ENCODE data around the gene DPEP1. TPM values are rescaled to one million over a fixed set of nuclear protein-coding genes. Genes with fewer than 3 reads are reported as not detected.

The DPEP1 gene
- total and polyA plus RNA-seq, 7 donors = 0.92 to 1.2 TPM; not detected in 5

DNA sequence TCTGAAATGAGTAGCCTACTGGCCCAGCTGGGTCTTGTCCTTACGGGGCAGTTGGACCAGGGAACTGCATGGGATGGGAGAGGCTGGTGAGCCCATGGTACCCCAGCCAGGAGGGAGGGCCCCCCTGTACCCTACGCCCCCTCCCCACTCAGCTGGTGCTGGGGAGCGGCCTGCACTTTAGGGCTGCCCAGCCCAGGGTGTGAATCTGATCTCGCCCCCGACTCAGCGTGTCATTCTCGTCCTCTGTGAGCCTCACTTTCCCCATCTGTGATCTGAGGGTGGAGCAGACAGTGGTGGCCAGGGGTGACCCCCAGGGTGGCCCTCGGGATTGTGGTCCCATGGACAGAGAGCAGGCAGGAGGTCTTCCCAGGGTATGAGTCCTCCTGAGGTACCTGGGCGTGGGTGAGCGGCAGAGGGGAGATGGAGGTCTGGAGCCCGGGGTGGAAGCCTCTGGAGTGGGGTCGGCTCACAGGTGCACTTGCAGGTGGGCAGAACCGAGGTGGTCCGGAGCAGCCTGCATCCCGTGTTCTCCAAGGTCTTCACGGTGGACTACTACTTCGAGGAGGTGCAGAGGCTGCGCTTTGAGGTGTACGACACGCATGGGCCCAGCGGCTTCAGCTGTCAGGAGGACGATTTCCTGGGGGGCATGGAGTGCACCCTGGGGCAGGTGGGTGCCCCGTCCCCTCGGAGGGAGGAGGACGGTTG lies 36.2 kb upstream of the DPEP1 start:
- intact Hi-C loops (cut with DNase I) = no loop called here
- Histone ChIP-seq H3K36me3 (no peaks in the 10 kb centered on the region), H3K27me3 (peaks cover 30 to 54% (median 45%) of the 10 kb centered on the region in 3 donors), H3K4me1 (peaks cover 5 to 26% (median 20%) of the 10 kb centered on the region in 4 donors), H3K27ac (no peak overlapping the region), H3K4me3 (no peak overlapping the region), H3K9me3 (no peaks in the 10 kb centered on the region)
- no peak for TF ChIP-seq EP300 (IDR thresholded peaks at IDR 0.05)
- TF ChIP-seq POLR2A (IDR thresholded peaks at IDR 0.05) = no peak
- DNase-seq = no peak
- WGBS, 2 donors = 88 to 93% methylated on average over 25 of the region's 25 CpGs

DNA sequence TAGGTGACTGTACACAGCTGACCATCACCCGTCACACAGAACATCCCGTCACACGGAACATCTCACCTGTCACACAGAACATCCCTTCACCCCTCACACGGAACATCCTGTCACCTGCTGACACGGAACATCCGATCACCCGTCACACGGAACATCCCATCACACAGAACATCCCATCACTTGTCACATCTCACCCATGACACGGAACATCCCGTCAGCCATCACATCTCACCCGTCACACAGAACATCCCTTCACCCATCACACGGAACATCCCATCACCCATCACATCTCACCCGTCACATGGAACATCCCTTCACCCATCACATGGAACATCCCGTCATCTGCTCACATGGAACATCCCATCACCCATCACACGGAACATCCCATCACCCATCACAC lies 34.1 kb upstream of the DPEP1 start:
- Histone ChIP-seq H3K27ac (no peak overlapping the region), H3K9me3 (no peaks in the 10 kb centered on the region), H3K4me1 (peaks cover 5 to 23% (median 19%) of the 10 kb centered on the region in 4 donors), H3K27me3 (peaks cover 24 to 33% (median 32%) of the 10 kb centered on the region in 3 donors), H3K4me3 (no peak overlapping the region), H3K36me3 (no peaks in the 10 kb centered on the region)
- TF ChIP-seq EP300 (IDR thresholded peaks at IDR 0.05) (no peak), POLR2A (IDR thresholded peaks at IDR 0.05) (no peak), POLR2AphosphoS5 (IDR thresholded peaks at IDR 0.05) (no peak)
- TF ChIP-seq, protein P1, sequence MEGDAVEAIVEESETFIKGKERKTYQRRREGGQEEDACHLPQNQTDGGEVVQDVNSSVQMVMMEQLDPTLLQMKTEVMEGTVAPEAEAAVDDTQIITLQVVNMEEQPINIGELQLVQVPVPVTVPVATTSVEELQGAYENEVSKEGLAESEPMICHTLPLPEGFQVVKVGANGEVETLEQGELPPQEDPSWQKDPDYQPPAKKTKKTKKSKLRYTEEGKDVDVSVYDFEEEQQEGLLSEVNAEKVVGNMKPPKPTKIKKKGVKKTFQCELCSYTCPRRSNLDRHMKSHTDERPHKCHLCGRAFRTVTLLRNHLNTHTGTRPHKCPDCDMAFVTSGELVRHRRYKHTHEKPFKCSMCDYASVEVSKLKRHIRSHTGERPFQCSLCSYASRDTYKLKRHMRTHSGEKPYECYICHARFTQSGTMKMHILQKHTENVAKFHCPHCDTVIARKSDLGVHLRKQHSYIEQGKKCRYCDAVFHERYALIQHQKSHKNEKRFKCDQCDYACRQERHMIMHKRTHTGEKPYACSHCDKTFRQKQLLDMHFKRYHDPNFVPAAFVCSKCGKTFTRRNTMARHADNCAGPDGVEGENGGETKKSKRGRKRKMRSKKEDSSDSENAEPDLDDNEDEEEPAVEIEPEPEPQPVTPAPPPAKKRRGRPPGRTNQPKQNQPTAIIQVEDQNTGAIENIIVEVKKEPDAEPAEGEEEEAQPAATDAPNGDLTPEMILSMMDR (IDR thresholded peaks at IDR 0.05) = no peak
- no peak for DNase-seq
- intact Hi-C loops (cut with DNase I) = no loop called here
- 91 to 94% methylated on average over 15 of the region's 15 CpGs for WGBS, 2 donors

DNA sequence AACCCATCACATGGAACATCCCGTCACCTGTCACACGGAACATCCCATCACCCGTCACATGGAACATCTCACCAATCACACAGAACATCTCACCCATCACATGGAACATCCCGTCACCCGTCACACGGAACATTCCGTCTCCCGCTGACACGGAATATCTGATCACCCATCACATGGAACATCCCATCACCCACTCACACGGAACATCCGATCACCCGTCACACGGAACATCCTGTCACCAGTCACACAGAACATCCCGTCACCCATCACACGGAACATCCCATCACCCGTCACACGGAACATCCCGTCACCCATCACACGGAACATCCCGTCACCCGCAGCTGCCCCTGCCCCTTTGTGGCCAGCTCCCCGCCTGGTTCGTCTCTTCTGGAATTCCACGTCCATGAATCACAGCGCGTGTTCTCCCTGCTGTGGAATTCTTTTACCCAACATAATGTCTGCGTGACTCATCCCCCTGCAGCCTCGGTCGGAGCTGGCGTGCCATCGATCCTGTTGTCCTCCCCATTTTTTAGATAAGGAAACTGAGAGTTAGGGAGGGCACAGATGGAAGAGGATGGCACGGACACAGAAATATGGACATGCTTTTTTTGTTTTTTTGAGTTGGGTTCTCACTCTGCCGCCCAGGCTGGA lies 32.3 kb upstream of the DPEP1 start:
- H3K27ac ChIP-seq = no peak overlapping the region
- no peak for DNase-seq
- TF ChIP-seq, protein P1 (IDR thresholded peaks at IDR 0.05) = no peak
- TF ChIP-seq POLR2A (IDR thresholded peaks at IDR 0.05) = no peak
- peak in 1 of 4 donors; percentile 41 for TF ChIP-seq POLR2AphosphoS5 (IDR thresholded peaks at IDR 0.05)
- no peak for TF ChIP-seq EP300 (IDR thresholded peaks at IDR 0.05)
- no peaks in the 10 kb centered on the region for H3K36me3 ChIP-seq
- WGBS, 2 donors = 92 to 93% methylated on average over 33 of the region's 33 CpGs
- no peaks in the 10 kb centered on the region for H3K9me3 ChIP-seq
- peaks cover 7 to 16% (median 16%) of the 10 kb centered on the region in 3 donors for H3K27me3 ChIP-seq
- no peak overlapping the region for H3K4me3 ChIP-seq
- peaks cover 0 to 4% (median 2%) of the 10 kb centered on the region in 4 donors for H3K4me1 ChIP-seq
- intact Hi-C loops (cut with DNase I) = no loop called here

DNA sequence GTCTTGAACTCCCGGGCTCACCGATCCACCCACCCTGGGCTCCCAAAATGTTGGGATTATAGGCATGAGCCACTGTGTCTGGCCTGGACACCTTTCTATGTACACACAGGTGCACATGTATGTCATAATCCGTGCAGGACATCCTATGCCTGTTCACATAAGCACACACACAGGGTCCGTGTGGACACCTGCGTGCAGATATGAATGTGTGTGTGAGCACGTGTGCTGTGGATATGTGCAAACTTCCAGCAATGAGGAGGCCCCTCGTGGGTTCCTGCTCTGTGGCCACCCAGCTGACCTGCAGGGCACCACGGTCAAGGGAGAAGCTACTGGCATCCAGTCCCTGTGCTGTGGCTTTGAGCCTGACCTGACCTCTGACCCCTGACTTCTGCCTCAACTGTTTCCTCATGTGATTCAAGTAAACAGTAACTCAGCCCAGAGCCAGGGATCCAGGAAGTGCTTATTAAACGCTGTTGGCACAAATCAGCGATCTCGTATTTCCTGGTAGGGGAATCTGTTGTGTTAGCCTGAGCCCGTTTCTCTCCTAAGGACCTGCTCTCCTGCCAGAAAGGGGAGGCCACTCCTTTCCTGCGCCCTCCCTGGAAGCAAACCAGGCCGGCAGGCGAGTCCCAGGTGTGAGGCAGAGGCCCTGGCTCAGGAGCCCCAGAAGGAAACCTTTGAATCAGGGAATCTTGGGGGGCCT lies 31.4 kb upstream of the DPEP1 start:
- H3K4me1 ChIP-seq = no peaks in the 10 kb centered on the region
- TF ChIP-seq, protein P1 (IDR thresholded peaks at IDR 0.05) = no peak
- TF ChIP-seq EP300 (IDR thresholded peaks at IDR 0.05) (no peak), POLR2AphosphoS5 (IDR thresholded peaks at IDR 0.05) (no peak), POLR2A (IDR thresholded peaks at IDR 0.05) (no peak)
- DNase-seq = no peak
- H3K27me3 ChIP-seq = peaks cover 0 to 7% (median 7%) of the 10 kb centered on the region in 3 donors
- no peaks in the 10 kb centered on the region for H3K9me3 ChIP-seq
- no peak overlapping the region for H3K4me3 ChIP-seq
- H3K36me3 ChIP-seq = no peaks in the 10 kb centered on the region
- intact Hi-C loops (cut with DNase I) = no loop called here
- no peak overlapping the region for H3K27ac ChIP-seq
- WGBS, 2 donors = 29 to 60% methylated on average over 15 of the region's 15 CpGs

Data from sigmoid colon (tissue), 7 donors.